ENCODE measurements around the gene SLC34A3. TPM values are rescaled to one million over a fixed set of nuclear protein-coding genes. Genes with fewer than 3 reads are reported as not detected.

The SLC34A3 gene
- total and polyA plus RNA-seq, 2 of the 8 experiments (the other 6 are each of a cell fraction or from before 2014, with no cell fraction given) = 0.08 TPM; not detected in 1

GRCh38 chr9:137213160-137214060 is 17.3 kb upstream of the SLC34A3 start (continued):
- TF ChIP-seq PHF8 (conservative IDR thresholded peaks at IDR 0.05; ENCODE audit: low read depth, low read length) = no peak

Measured in H1 (cell line).